Mesothelial cell of epicardium (in vitro differentiated cells): ENCODE results near the gene EEF1AKMT3. TPM values are rescaled to one million over a fixed set of nuclear protein-coding genes. Genes with fewer than 3 reads are reported as not detected.

Source experiments
- DNase-seq, 2 experiments: peaks; one replicate each; pipeline ENCODE4 v3.0.0; 2021; ENCODE audit warnings: low spot score in 2 of 2; ENCODE audit not compliant: unreplicated experiment in 2 of 2
- H3K27ac Mint-ChIP-seq: 2 replicates; pipeline ENCODE4 v1.8.0; 2021; ENCODE audit warnings: mixed read lengths
- H3K27me3 Mint-ChIP-seq: 2 replicates; pipeline ENCODE4 v1.8.0; 2021; ENCODE audit warnings: low read depth, mixed read lengths
- H3K36me3 Mint-ChIP-seq: 2 replicates; pipeline ENCODE4 v1.8.0; 2021; ENCODE audit warnings: mixed read lengths
- H3K4me1 Mint-ChIP-seq: 2 replicates; pipeline ENCODE4 v1.8.0; 2021; ENCODE audit warnings: mixed read lengths
- H3K4me3 Mint-ChIP-seq: 2 replicates; pipeline ENCODE4 v1.8.0; 2021; ENCODE audit warnings: mild to moderate bottlenecking, moderate library complexity, mixed read lengths
- H3K9me3 Mint-ChIP-seq: 2 replicates; pipeline ENCODE4 v1.8.0; 2021; ENCODE audit warnings: mixed read lengths
- CTCF ChIP-seq: fragments of 200-600 bp; sonication (generic); IDR thresholded peaks from one replicate; pipeline ENCODE4 v1.5.0; 2021; ENCODE audit warnings: antibody characterized with exemption; ENCODE audit not compliant: unreplicated experiment
- microRNA-seq: library from miRNA; unstranded; fragments of <30 nt; microRNA quantifications from one replicate; pipeline ENCODE4 v1.2.0, GENCODE V29; 2021; ENCODE audit warnings: inconsistent platforms, mixed read lengths
- total RNA-seq: library from RNA; stranded (reverse); gene quantifications from 3 replicates; pipeline ENCODE4 v1.2.1, GENCODE V29; 2021

The EEF1AKMT3 gene
- total RNA-seq, 1 donor from 2014 or later = 8.7 TPM

DNA sequence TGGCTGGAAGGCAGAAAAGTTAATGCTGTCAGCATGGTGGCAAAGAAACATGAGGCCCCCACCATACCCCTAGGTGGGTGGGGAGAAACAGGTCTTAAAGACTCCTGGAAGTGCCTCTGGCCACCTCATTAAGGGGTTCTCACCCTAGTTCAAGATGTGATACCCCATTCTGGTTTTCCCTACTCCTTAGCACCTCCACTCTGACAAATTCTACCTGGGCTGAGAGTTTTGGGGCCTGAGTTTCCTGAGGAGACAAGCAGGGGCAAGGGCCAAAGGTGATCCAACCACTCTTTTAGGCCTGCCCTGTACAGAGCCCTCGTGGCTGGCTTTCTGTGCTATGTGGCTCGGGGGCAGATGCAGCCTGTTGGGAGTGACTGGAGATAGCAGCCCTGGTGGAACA lies 54.0 kb downstream of the EEF1AKMT3 start:
- no peaks in the 10 kb centered on the region for H3K9me3 Mint-ChIP-seq
- H3K4me1 Mint-ChIP-seq = peaks cover 9% of the 10 kb centered on the region
- H3K36me3 Mint-ChIP-seq = peaks cover 34% of the 10 kb centered on the region
- DNase-seq = no peak
- H3K27ac Mint-ChIP-seq = no peak overlapping the region
- H3K27me3 Mint-ChIP-seq = no peaks in the 10 kb centered on the region
- TF ChIP-seq CTCF = no peak
- no peak overlapping the region for H3K4me3 Mint-ChIP-seq

- peaks cover 13% of the 10 kb centered on the region for H3K4me1 Mint-ChIP-seq
- no peaks in the 10 kb centered on the region for H3K27me3 Mint-ChIP-seq
- no peak overlapping the region for H3K27ac Mint-ChIP-seq
- no peak overlapping the region for H3K4me3 Mint-ChIP-seq
- DNase-seq = no peak
- H3K36me3 Mint-ChIP-seq = peaks cover 31% of the 10 kb centered on the region
- H3K9me3 Mint-ChIP-seq = no peaks in the 10 kb centered on the region
- no peak for TF ChIP-seq CTCF
Measured at GRCh38 chr12:57826966-57827365, 54.6 kb downstream of the EEF1AKMT3 start.

- Mint-ChIP-seq H3K9me3 (no peaks in the 10 kb centered on the region), H3K4me3 (no peak overlapping the region), H3K36me3 (peaks cover 19% of the 10 kb centered on the region)
Measured at GRCh38 chr12:57829025-57829777, 56.8 kb downstream of the EEF1AKMT3 start.

GRCh38 chr12:57830393-57830792 lies 58.0 kb downstream of the EEF1AKMT3 start:
- Mint-ChIP-seq H3K4me1 (peaks cover 34% of the 10 kb centered on the region), H3K27ac (peak overlapping the region; percentile 56)
- TF ChIP-seq CTCF = no peak

More at GRCh38 chr12:57829025-57829777, 56.8 kb downstream of the EEF1AKMT3 start:
- Mint-ChIP-seq H3K27me3 (no peaks in the 10 kb centered on the region), H3K27ac (peak overlapping the region; percentile 14), H3K4me1 (peaks cover 28% of the 10 kb centered on the region)
- no peak for DNase-seq
- TF ChIP-seq CTCF = no peak

More at GRCh38 chr12:57830393-57830792, 58.0 kb downstream of the EEF1AKMT3 start:
- Mint-ChIP-seq H3K4me3 (no peak overlapping the region), H3K9me3 (no peaks in the 10 kb centered on the region), H3K27me3 (no peaks in the 10 kb centered on the region), H3K36me3 (peaks cover 12% of the 10 kb centered on the region)
- no peak for DNase-seq

Small RNA genes within 50 kb of the gene (microRNA-seq; reads per million reads assigned to microRNA genes)
- gene MIR26A2 = 364 reads per million, percentile 72 among the genes with 10 or more reads in this experiment
- not detected for gene MIR6759

Other genes starting within 250 kb of the EEF1AKMT3 start
- gene MBD6, start 249.8 kb upstream of the EEF1AKMT3 start, total RNA-seq = 113 to 121 TPM (median 118 TPM) in 3 replicates
- gene DCTN2, start 225.4 kb upstream of the EEF1AKMT3 start, total RNA-seq = 102 to 103 TPM (median 102 TPM) in 3 replicates
- 0.40 to 0.69 TPM (median 0.59 TPM) in 3 replicates for gene KIF5A, start 222.6 kb upstream of the EEF1AKMT3 start, total RNA-seq
- 23.4 to 24.2 TPM (median 23.7 TPM) in 3 replicates for gene PIP4K2C, start 181.4 kb upstream of the EEF1AKMT3 start, total RNA-seq
- gene DTX3, start 167.8 kb upstream of the EEF1AKMT3 start, total RNA-seq = 88.3 to 93.6 TPM (median 90.0 TPM) in 3 replicates
- 60.4 to 65.0 TPM (median 62.4 TPM) in 3 replicates for gene ARHGEF25, start 161.2 kb upstream of the EEF1AKMT3 start, total RNA-seq
- gene B4GALNT1, start 139.4 kb upstream of the EEF1AKMT3 start, total RNA-seq = 0.34 to 0.78 TPM (median 0.35 TPM) in 3 replicates
- gene OS9, start 78.5 kb upstream of the EEF1AKMT3 start, total RNA-seq = 160 to 167 TPM (median 166 TPM) in 3 replicates
- gene AGAP2, start 33.9 kb upstream of the EEF1AKMT3 start, total RNA-seq = 2.0 to 2.8 TPM (median 2.2 TPM) in 3 replicates
- 33.2 to 35.2 TPM (median 34.6 TPM) in 3 replicates for gene TSPAN31, start 27.6 kb upstream of the EEF1AKMT3 start, total RNA-seq
- 171 to 177 TPM (median 175 TPM) in 3 replicates for gene CDK4, start 20.3 kb upstream of the EEF1AKMT3 start, total RNA-seq
- gene MARCHF9, start 17.5 kb upstream of the EEF1AKMT3 start, total RNA-seq = 11.0 to 13.2 TPM (median 12.7 TPM) in 3 replicates
- gene CYP27B1, start 5.5 kb upstream of the EEF1AKMT3 start, total RNA-seq = 3.3 to 4.7 TPM (median 4.0 TPM) in 3 replicates
- 31.3 to 32.3 TPM (median 32.1 TPM) in 3 replicates for gene METTL1, start 509 bp upstream of the EEF1AKMT3 start, total RNA-seq
- 23.4 to 31.6 TPM (median 26.2 TPM) in 3 replicates for gene TSFM, start 10.2 kb downstream of the EEF1AKMT3 start, total RNA-seq
- gene AVIL, start 46.1 kb downstream of the EEF1AKMT3 start, total RNA-seq = 4.0 to 5.3 TPM (median 4.7 TPM) in 3 replicates
- 210 to 218 TPM (median 216 TPM) in 3 replicates for gene CTDSP2, start 74.1 kb downstream of the EEF1AKMT3 start, total RNA-seq
- gene ATP23, start 169.0 kb downstream of the EEF1AKMT3 start, total RNA-seq = 4.5 to 5.5 TPM (median 4.8 TPM) in 3 replicates